Astrocyte (in vitro differentiated cells and primary cell): ENCODE results near the gene IQCM.

ENCODE experiments used
- CTCF ChIP-seq: IDR thresholded peaks from 2 replicates; pipeline ENCODE4 v1.5.1; 2011; ENCODE audit warnings: low read depth, mild to moderate bottlenecking, inconsistent platforms, low read length, moderate library complexity; ENCODE audit not compliant: insufficient read depth
- EZH2 ChIP-seq: IDR thresholded peaks from 2 replicates; pipeline ENCODE4 v1.6.1; 2012; ENCODE audit warnings: mild to moderate bottlenecking, low read length, inconsistent platforms; ENCODE audit not compliant: insufficient read depth

GRCh38 chr4:149553959-149554520 lies 261.6 kb downstream of the IQCM start:
- TF ChIP-seq CTCF: no peak
- TF ChIP-seq EZH2: no peak
